ENCODE results near the gene EIF4E2.

EIF4E2 gene

DNA sequence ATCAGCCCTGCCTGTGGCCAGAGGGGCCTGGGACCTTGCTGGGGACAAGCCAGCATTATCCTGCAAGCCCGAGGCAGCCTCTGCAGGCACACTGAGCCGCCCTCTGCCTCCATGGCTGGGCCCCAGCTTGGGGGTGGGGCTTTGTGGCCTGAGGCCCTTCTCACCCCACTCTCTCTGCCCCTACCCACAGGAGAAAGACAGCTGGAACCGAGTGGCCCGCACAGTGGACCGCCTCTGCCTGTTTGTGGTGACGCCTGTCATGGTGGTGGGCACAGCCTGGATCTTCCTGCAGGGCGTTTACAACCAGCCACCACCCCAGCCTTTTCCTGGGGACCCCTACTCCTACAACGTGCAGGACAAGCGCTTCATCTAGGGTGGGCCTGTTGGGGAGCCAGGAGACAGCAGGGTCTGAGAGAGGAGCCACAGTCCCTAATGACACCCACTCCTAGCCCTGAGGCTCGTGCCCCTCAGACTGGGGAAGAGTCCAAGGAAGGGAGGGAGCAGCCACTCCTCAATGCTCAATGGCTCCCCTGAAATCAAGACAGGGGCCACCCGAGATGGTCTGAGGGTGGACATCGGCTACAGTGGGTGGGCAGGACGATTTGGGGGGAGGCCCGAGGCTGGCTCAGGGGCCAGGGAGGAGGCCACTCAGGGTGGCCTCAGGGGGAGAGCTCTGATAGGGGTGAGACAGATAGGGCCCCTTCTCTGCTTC lies 15.4 kb upstream of the EIF4E2 start:
- no peak for DNase-seq
- H3K79me2 ChIP-seq (ENCODE audit: insufficient read depth, low read length): no peaks in the 10 kb centered on the region
- H4K20me1 ChIP-seq (ENCODE audit: insufficient read depth, low read length): no peaks in the 10 kb centered on the region
- H3K4me3 ChIP-seq (ENCODE audit: low read depth in 1 of 2, low read length in 2 of 2): no peak overlapping the region
- H3K36me3 ChIP-seq (ENCODE audit: insufficient read depth, low read length): no peaks in the 10 kb centered on the region
- ATAC-seq (ENCODE audit: insufficient read depth, low read depth): no peak
- H3K4me1 ChIP-seq (ENCODE audit: insufficient read depth, low read length): no peaks in the 10 kb centered on the region
- H3K9me3 ChIP-seq (ENCODE audit: insufficient read depth, low read length, severe bottlenecking): peaks cover 2% of the 10 kb centered on the region
- no peaks in the 10 kb centered on the region for H3K27me3 ChIP-seq (ENCODE audit: insufficient read depth, low read length, poor library complexity)
- TF ChIP-seq, protein P1, sequence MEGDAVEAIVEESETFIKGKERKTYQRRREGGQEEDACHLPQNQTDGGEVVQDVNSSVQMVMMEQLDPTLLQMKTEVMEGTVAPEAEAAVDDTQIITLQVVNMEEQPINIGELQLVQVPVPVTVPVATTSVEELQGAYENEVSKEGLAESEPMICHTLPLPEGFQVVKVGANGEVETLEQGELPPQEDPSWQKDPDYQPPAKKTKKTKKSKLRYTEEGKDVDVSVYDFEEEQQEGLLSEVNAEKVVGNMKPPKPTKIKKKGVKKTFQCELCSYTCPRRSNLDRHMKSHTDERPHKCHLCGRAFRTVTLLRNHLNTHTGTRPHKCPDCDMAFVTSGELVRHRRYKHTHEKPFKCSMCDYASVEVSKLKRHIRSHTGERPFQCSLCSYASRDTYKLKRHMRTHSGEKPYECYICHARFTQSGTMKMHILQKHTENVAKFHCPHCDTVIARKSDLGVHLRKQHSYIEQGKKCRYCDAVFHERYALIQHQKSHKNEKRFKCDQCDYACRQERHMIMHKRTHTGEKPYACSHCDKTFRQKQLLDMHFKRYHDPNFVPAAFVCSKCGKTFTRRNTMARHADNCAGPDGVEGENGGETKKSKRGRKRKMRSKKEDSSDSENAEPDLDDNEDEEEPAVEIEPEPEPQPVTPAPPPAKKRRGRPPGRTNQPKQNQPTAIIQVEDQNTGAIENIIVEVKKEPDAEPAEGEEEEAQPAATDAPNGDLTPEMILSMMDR (IDR thresholded peaks at IDR 0.05; ENCODE audit: borderline replicate concordance, extremely low read depth, low read length, poor library complexity, severe bottlenecking): no peak
- no peak for TF ChIP-seq EZH2 (IDR thresholded peaks at IDR 0.05; ENCODE audit: borderline replicate concordance, low read depth, low read length, severe bottlenecking)
- no peak overlapping the region for H3K9ac ChIP-seq (ENCODE audit: low read depth, low read length)
- no peak overlapping the region for H3K4me2 ChIP-seq (ENCODE audit: insufficient read depth, low read length)
- H2AFZ ChIP-seq (ENCODE audit: low read depth, low read length): no peak overlapping the region
- H3K27ac ChIP-seq (ENCODE audit: low read length): no peak overlapping the region

DNA sequence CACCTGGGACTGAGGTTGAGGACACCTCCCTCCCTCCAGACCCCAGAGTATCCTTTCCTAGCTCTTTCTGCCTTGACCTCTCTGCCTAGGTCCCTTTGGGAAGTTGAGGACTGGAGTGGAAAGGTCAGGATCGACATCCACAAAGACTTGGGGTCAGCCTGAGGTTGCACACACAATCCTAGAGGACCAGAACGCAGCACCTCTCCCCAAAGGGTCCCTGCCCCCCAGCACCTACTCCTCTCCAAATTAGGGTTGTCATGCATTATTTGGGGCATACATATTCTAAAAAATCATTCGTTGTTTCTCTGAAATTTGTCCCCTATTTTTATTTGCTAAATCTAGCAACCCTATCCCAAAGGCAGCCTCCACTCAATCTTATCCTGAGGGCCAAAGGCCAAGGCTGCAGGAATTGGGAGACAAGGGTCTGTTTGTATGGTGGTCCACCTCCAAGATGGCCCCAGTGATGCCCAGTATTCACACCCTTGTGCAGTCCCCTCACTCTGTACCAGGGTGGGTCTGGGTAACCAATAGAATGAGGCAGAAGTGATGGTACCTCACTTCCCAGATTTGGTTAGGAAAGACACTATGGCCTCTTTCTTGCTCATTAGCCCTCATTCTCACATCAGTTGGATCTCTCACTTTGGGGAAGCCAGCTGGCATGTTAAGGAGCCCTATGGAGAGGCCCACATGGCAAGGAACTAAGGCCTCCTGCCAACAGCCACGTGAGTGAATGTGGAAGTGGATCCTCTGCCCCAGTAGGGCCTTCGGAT lies 14.5 kb upstream of the EIF4E2 start:
- DNase-seq (no peak), ATAC-seq (ENCODE audit: insufficient read depth, low read depth) (no peak)
- Histone ChIP-seq H3K27ac (ENCODE audit: low read length) (no peak overlapping the region), H3K79me2 (ENCODE audit: insufficient read depth, low read length) (no peaks in the 10 kb centered on the region), H3K9ac (ENCODE audit: low read depth, low read length) (no peak overlapping the region), H4K20me1 (ENCODE audit: insufficient read depth, low read length) (no peaks in the 10 kb centered on the region), H3K4me3 (ENCODE audit: low read depth in 1 of 2, low read length in 2 of 2) (no peak overlapping the region), H3K4me2 (ENCODE audit: insufficient read depth, low read length) (no peak overlapping the region), H3K27me3 (ENCODE audit: insufficient read depth, low read length, poor library complexity) (no peaks in the 10 kb centered on the region), H2AFZ (ENCODE audit: low read depth, low read length) (no peak overlapping the region), H3K4me1 (ENCODE audit: insufficient read depth, low read length) (no peaks in the 10 kb centered on the region), H3K36me3 (ENCODE audit: insufficient read depth, low read length) (no peaks in the 10 kb centered on the region), H3K9me3 (ENCODE audit: insufficient read depth, low read length, severe bottlenecking) (peaks cover 2% of the 10 kb centered on the region)
- TF ChIP-seq, protein P1 (IDR thresholded peaks at IDR 0.05; ENCODE audit: borderline replicate concordance, extremely low read depth, low read length, poor library complexity, severe bottlenecking): no peak
- TF ChIP-seq EZH2 (IDR thresholded peaks at IDR 0.05; ENCODE audit: borderline replicate concordance, low read depth, low read length, severe bottlenecking): no peak

DNA sequence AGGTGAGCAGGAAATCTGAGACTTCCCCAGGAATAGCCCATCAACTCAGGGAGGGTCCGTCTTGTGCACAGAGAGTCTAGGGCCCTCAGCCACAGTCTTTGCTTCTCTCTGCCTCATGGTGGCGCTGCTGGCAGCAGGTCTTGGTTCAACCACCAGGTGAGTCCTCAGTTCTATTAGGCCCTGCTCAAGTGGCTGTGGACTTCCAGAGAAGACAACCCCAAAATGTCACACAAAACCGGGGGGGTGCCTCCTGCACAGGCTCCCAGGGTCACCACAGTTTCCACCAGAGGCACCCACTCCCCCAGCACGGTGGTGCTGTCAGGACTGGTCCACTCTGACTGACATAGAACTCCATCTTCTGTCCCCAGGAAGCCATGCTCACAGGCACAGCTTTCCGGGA lies 13.4 kb upstream of the EIF4E2 start:
- H3K36me3 ChIP-seq (ENCODE audit: insufficient read depth, low read length): no peaks in the 10 kb centered on the region
- H3K9me3 ChIP-seq (ENCODE audit: insufficient read depth, low read length, severe bottlenecking): peaks cover 2% of the 10 kb centered on the region
- no peak overlapping the region for H3K4me3 ChIP-seq (ENCODE audit: low read depth in 1 of 2, low read length in 2 of 2)
- H3K79me2 ChIP-seq (ENCODE audit: insufficient read depth, low read length): no peaks in the 10 kb centered on the region
- TF ChIP-seq, protein P1 (IDR thresholded peaks at IDR 0.05; ENCODE audit: borderline replicate concordance, extremely low read depth, low read length, poor library complexity, severe bottlenecking): peak; percentile 36
- TF ChIP-seq EZH2 (IDR thresholded peaks at IDR 0.05; ENCODE audit: borderline replicate concordance, low read depth, low read length, severe bottlenecking): no peak
- no peak overlapping the region for H2AFZ ChIP-seq (ENCODE audit: low read depth, low read length)
- H3K27ac ChIP-seq (ENCODE audit: low read length): no peak overlapping the region
- H3K4me2 ChIP-seq (ENCODE audit: insufficient read depth, low read length): no peak overlapping the region
- no peaks in the 10 kb centered on the region for H3K4me1 ChIP-seq (ENCODE audit: insufficient read depth, low read length)
- ATAC-seq (ENCODE audit: insufficient read depth, low read depth) (no peak), DNase-seq (no peak)
- H3K9ac ChIP-seq (ENCODE audit: low read depth, low read length): no peak overlapping the region
- H4K20me1 ChIP-seq (ENCODE audit: insufficient read depth, low read length): peaks cover 2% of the 10 kb centered on the region; the same call in 1 of the 2 replicates
- no peaks in the 10 kb centered on the region for H3K27me3 ChIP-seq (ENCODE audit: insufficient read depth, low read length, poor library complexity)
